SK-N-MC (cell line): Measurements from ENCODE around the gene MRPL30.
"Not testable (repeated sequence)": the region's sequence is repeated elsewhere in the genome, so short reads cannot be mapped to it uniquely, and the experiment has no call there.

Experiments used
- EZH2 ChIP-seq: fragments of 200-600 bp; sonication (generic); IDR thresholded peaks from one replicate; pipeline ENCODE4 v1.6.1; 2017; ENCODE audit warnings: antibody characterized with exemption
- POLR2AphosphoS5 ChIP-seq: IDR thresholded peaks from 2 replicates; pipeline ENCODE4 v1.6.1; 2012; ENCODE audit warnings: mild to moderate bottlenecking, low read depth, low read length, borderline replicate concordance

GRCh38 chr2:99192364-99192763 is 11.4 kb downstream of the MRPL30 start:
- TF ChIP-seq POLR2AphosphoS5, EZH2: not testable (repeated sequence)
